Left ventricle myocardium inferior (tissue), 1 donor: ENCODE measurements around the gene AZIN2. TPM values are rescaled to one million over a fixed set of nuclear protein-coding genes. Genes with fewer than 3 reads are reported as not detected.

Source experiments
- total RNA-seq: library from RNA; stranded (reverse); fragmentation: NEBNext Ultra II Directional; extraction: Animal tissue kit (Norgen Biotek cat#: 25700); gene quantifications from one replicate; pipeline ENCODE4 v1.2.1, GENCODE V29; 2021
- donor health status: DM: no; HTN: yes; CAD: no; lungs with severe emphysema.

AZIN2 gene
- total RNA-seq, 1 donor from 2014 or later, result 2.8 TPM

Other genes with a start within 250 kb of the AZIN2 start
- gene FNDC5, start 210.2 kb upstream of the AZIN2 start, total RNA-seq, result 105 TPM
- gene HPCA, start 194.7 kb upstream of the AZIN2 start, total RNA-seq, result not detected
- 14.2 TPM for gene TMEM54, start 179.8 kb upstream of the AZIN2 start, total RNA-seq
- 15.4 TPM for gene RNF19B, start 116.3 kb upstream of the AZIN2 start, total RNA-seq
- 121 TPM for gene AK2, start 44.3 kb upstream of the AZIN2 start, total RNA-seq
- 2.3 TPM for gene TRIM62, start 100.9 kb downstream of the AZIN2 start, total RNA-seq
- 32.4 TPM for gene ZNF362, start 175.3 kb downstream of the AZIN2 start, total RNA-seq
- not detected for gene A3GALT2, start 239.9 kb downstream of the AZIN2 start, total RNA-seq